Smooth muscle cell of the brain vasculature (primary cell): ENCODE results near the gene DMBT1.

ENCODE experiments used
- DNase-seq: peaks from one replicate; pipeline ENCODE4 v3.0.0-alpha.2; 2012; ENCODE audit warnings: low read depth, low spot score

DMBT1 gene

GRCh38 chr10:122671355-122671754 lies 110.8 kb downstream of the DMBT1 start:
- no peak for DNase-seq

DNA sequence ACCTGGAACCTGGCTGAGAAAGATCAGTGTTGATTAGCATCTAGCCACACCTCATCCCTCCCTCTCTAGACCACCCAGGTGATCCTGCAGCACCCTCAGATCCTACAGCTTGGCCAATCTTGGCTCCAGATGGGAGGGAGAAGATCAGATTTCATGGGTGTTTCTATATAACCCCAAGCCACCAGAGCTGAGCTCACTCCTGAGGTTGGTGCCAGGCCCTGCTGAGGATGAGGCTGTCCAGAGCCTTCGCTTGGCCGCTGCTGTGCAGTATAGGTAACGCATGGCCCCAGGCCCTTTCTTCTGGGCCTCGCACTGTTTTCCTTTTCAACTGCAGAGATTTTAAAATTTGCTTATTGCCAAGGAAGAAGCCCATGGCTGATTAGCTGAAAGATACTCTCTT lies 112.1 kb downstream of the DMBT1 start:
- DNase-seq: no peak

DNA sequence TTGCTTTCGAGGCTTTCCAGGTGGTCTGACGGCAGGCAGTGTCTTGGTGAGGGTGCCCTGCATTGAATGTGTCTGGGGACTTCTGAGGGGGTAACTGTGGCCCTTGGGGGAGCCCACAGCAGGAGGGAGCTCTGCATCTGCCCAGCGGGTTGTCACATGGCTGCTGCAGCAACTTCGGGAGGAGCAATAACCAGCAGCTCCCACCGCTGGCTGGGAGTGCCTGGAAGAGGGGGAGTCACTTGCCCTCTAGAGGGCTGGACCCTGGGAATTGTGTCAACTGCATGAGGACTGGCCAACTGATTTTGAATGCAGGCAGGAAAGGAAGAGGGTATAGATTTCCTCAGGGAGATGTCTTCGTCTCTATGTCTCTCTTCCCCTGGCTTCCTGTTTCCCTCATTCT lies 112.7 kb downstream of the DMBT1 start:
- no peak for DNase-seq

DNA sequence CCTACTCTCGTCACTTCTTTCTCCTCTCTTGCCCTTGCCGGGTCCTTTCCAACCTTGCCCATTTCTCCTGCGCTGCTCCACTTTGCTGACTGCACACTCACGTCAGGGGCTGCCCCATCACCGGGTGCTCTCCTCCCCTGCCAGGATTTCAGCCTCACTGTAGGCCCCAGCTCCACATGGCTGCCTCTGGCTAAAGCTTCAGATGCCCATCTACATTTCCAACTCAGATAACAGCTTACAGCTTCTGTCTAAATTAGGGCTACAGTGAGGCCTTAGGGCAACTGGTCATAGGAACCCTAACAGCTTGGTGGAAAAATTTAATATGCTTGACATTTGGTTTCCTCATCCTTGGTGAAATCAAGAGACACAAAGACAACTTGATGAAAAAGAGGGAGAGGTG lies 113.2 kb downstream of the DMBT1 start:
- no peak for DNase-seq

DNA sequence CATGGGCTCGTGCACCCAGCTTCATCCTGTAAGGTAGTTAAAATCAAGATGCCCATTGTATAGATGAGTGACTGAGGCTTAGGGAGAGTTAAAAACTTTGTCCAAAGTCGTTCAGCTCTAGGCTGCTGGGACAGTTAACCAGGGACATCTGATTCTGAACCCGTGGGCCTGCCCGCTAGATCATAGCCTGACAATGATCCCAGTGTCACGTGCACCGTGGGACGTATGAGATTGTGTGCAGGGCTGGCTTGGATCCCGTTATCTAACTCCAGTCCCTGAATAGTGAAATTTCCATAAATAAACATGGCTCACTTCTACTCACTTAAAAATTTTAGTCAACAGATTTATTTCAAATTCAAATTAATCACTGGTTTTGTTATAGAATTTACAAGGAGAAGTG lies 114.2 kb downstream of the DMBT1 start:
- DNase-seq: no peak

- no peak for DNase-seq
These were observed 114.7 kb downstream of the DMBT1 start for GRCh38 chr10:122675278-122675677.

GRCh38 chr10:122678266-122678665 lies 117.7 kb downstream of the DMBT1 start:
- DNase-seq: no peak

DNA sequence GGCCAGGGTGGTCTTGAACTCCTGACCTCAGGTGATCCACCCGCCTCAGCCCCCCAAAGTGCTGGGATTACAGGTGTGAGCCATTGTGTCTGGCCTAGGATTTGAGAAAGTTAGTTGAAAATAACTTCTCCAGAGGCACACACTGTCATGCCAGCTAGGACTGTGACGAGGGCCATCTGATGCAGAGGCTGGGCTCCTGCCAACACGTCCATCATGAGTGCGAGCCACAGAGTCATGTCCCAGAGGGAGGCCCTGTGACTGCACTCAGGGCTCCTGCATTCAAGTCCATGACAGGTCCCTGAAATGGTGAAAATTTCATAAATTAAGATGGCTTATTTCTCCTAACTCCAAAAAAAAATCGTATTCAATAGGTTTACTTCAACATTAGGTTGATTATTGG lies 122.0 kb downstream of the DMBT1 start:
- no peak for DNase-seq

GRCh38 chr10:122688293-122688989 lies 127.9 kb downstream of the DMBT1 start:
- DNase-seq: no peak

GRCh38 chr10:122689146-122689820 lies 128.7 kb downstream of the DMBT1 start:
- DNase-seq: no peak

- DNase-seq: no peak
These were observed 132.2 kb downstream of the DMBT1 start for GRCh38 chr10:122692744-122693143.
